ENCODE results near the gene NRP2. TPM values are rescaled to one million over a fixed set of nuclear protein-coding genes. Genes with fewer than 3 reads are reported as not detected.

Gene NRP2
- total RNA-seq, 1 donor from 2014 or later: 55.8 TPM

GRCh38 chr2:205709319-205709718 lies 27.0 kb downstream of the NRP2 start:
- DNase-seq (ENCODE audit: low spot score): no peak

- no peak for DNase-seq (ENCODE audit: low spot score)
Observed at GRCh38 chr2:205712508-205712907, 30.2 kb downstream of the NRP2 start.

GRCh38 chr2:205713086-205713485 lies 30.8 kb downstream of the NRP2 start:
- no peak for DNase-seq (ENCODE audit: low spot score)

GRCh38 chr2:205714058-205714776 lies 31.9 kb downstream of the NRP2 start:
- DNase-seq (ENCODE audit: low spot score): no peak

GRCh38 chr2:205714789-205715720 lies 32.8 kb downstream of the NRP2 start:
- DNase-seq (ENCODE audit: low spot score): no peak

- no peak for DNase-seq (ENCODE audit: low spot score)
Observed at GRCh38 chr2:205715831-205716525, 33.7 kb downstream of the NRP2 start.

GRCh38 chr2:205717175-205717846 lies 35.0 kb downstream of the NRP2 start:
- no peak for DNase-seq (ENCODE audit: low spot score)

GRCh38 chr2:205717999-205718398 lies 35.7 kb downstream of the NRP2 start:
- DNase-seq (ENCODE audit: low spot score): no peak

GRCh38 chr2:205719847-205720246 lies 37.5 kb downstream of the NRP2 start:
- DNase-seq (ENCODE audit: low spot score): no peak

- DNase-seq (ENCODE audit: low spot score): no peak
Observed at GRCh38 chr2:205720451-205720902, 38.2 kb downstream of the NRP2 start.

- no peak for DNase-seq (ENCODE audit: low spot score)
Observed at GRCh38 chr2:205721057-205721449, 38.8 kb downstream of the NRP2 start.

GRCh38 chr2:205722283-205722918 lies 40.1 kb downstream of the NRP2 start:
- no peak for DNase-seq (ENCODE audit: low spot score)

- no peak for DNase-seq (ENCODE audit: low spot score)
Observed at GRCh38 chr2:205723179-205723578, 40.9 kb downstream of the NRP2 start.

GRCh38 chr2:205725059-205725458 lies 42.8 kb downstream of the NRP2 start:
- no peak for DNase-seq (ENCODE audit: low spot score)

- no peak for DNase-seq (ENCODE audit: low spot score)
Observed at GRCh38 chr2:205726506-205726905, 44.2 kb downstream of the NRP2 start.

GRCh38 chr2:205727174-205727573 lies 44.9 kb downstream of the NRP2 start:
- no peak for DNase-seq (ENCODE audit: low spot score)

- no peak for DNase-seq (ENCODE audit: low spot score)
Observed at GRCh38 chr2:205728366-205728765, 46.1 kb downstream of the NRP2 start.

GRCh38 chr2:205730191-205730590 lies 47.9 kb downstream of the NRP2 start:
- no peak for DNase-seq (ENCODE audit: low spot score)

- DNase-seq (ENCODE audit: low spot score): no peak
Observed at GRCh38 chr2:205730701-205731582, 48.6 kb downstream of the NRP2 start.

- no peak for DNase-seq (ENCODE audit: low spot score)
Observed at GRCh38 chr2:205731583-205731981, 49.3 kb downstream of the NRP2 start.
